ENCODE results near the gene SLC6A19. TPM values are rescaled to one million over a fixed set of nuclear protein-coding genes. Genes with fewer than 3 reads are reported as not detected.
"Not testable (repeated sequence)": the region's sequence is repeated elsewhere in the genome, so short reads cannot be mapped to it uniquely, and the experiment has no call there.

SLC6A19 gene
- not detected for total RNA-seq

GRCh38 chr5:1201327-1202025 lies at the start of gene SLC6A19:
SLC6A19 (plus strand) TSS chr5:1201595; CDS start chr5:1201651, 56 bp downstream.
- DNase-seq, result no peak

GRCh38 chr5:1152156-1152555 lies 49.2 kb upstream of the SLC6A19 start:
- no peak for DNase-seq

- no peak for DNase-seq
Measured at GRCh38 chr5:1152771-1153282, 48.6 kb upstream of the SLC6A19 start.

- no peak for DNase-seq
Measured at GRCh38 chr5:1153428-1153827, 48.0 kb upstream of the SLC6A19 start.

- DNase-seq, result no peak
Measured at GRCh38 chr5:1155191-1156032, 46.0 kb upstream of the SLC6A19 start.

GRCh38 chr5:1156033-1156753 lies 45.2 kb upstream of the SLC6A19 start:
- no peak for DNase-seq

GRCh38 chr5:1156754-1157460 lies 44.5 kb upstream of the SLC6A19 start:
- DNase-seq, result no peak

GRCh38 chr5:1157461-1157986 lies 43.9 kb upstream of the SLC6A19 start:
- DNase-seq, result not testable (repeated sequence)

GRCh38 chr5:1158647-1159340 lies 42.6 kb upstream of the SLC6A19 start:
- no peak for DNase-seq

- DNase-seq, result no peak
Measured at GRCh38 chr5:1159341-1159675, 42.1 kb upstream of the SLC6A19 start.

GRCh38 chr5:1159774-1160406 lies 41.5 kb upstream of the SLC6A19 start:
- no peak for DNase-seq

- no peak for DNase-seq
Measured at GRCh38 chr5:1161108-1161832, 40.1 kb upstream of the SLC6A19 start.

- DNase-seq, result no peak
Measured at GRCh38 chr5:1161833-1162229, 39.6 kb upstream of the SLC6A19 start.

GRCh38 chr5:1162276-1162675 lies 39.1 kb upstream of the SLC6A19 start:
- DNase-seq, result no peak

GRCh38 chr5:1162751-1163150 lies 38.6 kb upstream of the SLC6A19 start:
- DNase-seq, result no peak

GRCh38 chr5:1163366-1163765 lies 38.0 kb upstream of the SLC6A19 start:
- no peak for DNase-seq

- no peak for DNase-seq
Measured at GRCh38 chr5:1163879-1164278, 37.5 kb upstream of the SLC6A19 start.

- DNase-seq, result no peak
Measured at GRCh38 chr5:1164696-1165630, 36.4 kb upstream of the SLC6A19 start.

GRCh38 chr5:1165864-1166263 lies 35.5 kb upstream of the SLC6A19 start:
- DNase-seq, result no peak

All from effector CD4-positive, alpha-beta T cell (primary cell).